BLaER1 (cell line): ENCODE measurements around the gene RNF5.

Source experiments
- H3K27ac ChIP-seq: shearing (Covaris generic); formaldehyde crosslinking; 2 replicates; pipeline ENCODE4 v1.8.1; 2022
- H3K27me3 ChIP-seq: shearing (Covaris generic); formaldehyde crosslinking; 2 replicates; pipeline ENCODE4 v1.8.1; 2022
- H3K36me3 ChIP-seq: shearing (Covaris generic); formaldehyde crosslinking; 2 replicates; pipeline ENCODE4 v1.8.1; 2022
- H3K4me1 ChIP-seq: shearing (Covaris generic); formaldehyde crosslinking; 2 replicates; pipeline ENCODE4 v1.8.1; 2022
- H3K4me2 ChIP-seq: shearing (Covaris generic); formaldehyde crosslinking; 2 replicates; pipeline ENCODE4 v1.8.1; 2022
- H3K4me3 ChIP-seq: shearing (Covaris generic); formaldehyde crosslinking; 2 replicates; pipeline ENCODE4 v1.8.1; 2022
- H3K9ac ChIP-seq: shearing (Covaris generic); formaldehyde crosslinking; 2 replicates; pipeline ENCODE4 v1.8.1; 2022
- H3K9me3 ChIP-seq: shearing (Covaris generic); formaldehyde crosslinking; 2 replicates; pipeline ENCODE4 v1.8.1; 2022
- H4K20me1 ChIP-seq: shearing (Covaris generic); formaldehyde crosslinking; 2 replicates; pipeline ENCODE4 v1.8.1; 2022
- Cebpa-rat ChIP-seq: shearing (Covaris generic); IDR thresholded peaks from 2 replicates; pipeline ENCODE4 v1.8.1; 2022

RNF5 gene

DNA sequence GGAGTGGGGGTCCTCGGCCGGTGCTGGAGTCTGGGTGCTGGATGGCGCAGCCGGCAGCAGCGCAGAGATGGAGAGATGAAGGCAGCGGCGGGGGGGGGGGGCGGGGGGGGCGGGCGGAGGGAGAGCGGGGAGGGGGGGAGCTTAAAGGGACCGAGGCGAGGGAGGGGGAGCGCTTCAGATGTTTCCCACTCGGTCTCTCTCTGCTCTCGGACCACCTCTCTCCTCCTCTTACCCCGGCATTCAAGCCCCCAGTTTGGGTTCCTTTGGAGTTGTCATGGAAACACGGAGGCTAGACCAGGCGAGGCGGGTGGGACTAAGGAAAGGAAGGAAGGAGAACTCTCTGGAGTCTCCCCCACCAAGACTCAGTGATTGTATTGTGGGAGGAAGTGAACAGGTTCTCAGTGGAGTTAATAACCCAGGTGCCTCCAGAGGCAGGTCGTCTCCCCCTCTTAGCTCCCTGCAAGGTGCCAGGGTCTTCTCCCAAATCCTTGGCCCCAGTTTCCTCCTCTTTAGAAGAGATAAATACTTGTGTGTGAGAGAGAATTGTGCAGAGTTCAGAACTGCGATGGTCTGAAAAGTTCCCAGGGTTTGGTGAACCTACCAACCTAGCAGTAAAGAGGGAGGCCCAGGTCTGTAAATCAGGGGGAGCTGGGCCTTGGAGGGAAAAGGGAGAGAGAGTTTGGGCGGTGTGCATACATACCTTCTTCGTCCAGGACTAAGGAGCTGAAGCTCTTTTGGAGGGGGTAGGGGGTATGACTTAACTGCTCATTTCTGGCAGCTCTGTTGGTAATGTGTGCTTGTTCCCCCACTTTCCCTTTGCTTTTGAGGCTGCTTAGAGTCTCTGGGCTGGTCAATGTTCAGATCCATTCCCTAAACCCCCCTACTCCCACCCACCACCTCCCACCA, 26.1 kb upstream of the RNF5 start, which contains the start of gene PRRT1:
PRRT1 (minus strand) TSS at position 77 of the 906 bp plus-strand sequence. CDS start 112 bp downstream, outside the sequence.
- H3K27me3 ChIP-seq = peaks cover 8% of the 10 kb centered on the region; the same call in 1 of the 2 replicates
- peak within 1 kb of the TSS; percentile 96 for H3K4me2 ChIP-seq
- TF ChIP-seq Cebpa-rat = no peak
- H3K4me1 ChIP-seq = peaks cover 29% of the 10 kb centered on the region
- H3K36me3 ChIP-seq = peaks cover 17% of the 10 kb centered on the region
- H3K4me3 ChIP-seq = no peak within 1 kb of the TSS
- peaks cover 7% of the 10 kb centered on the region for H3K9me3 ChIP-seq
- H3K9ac ChIP-seq = peak within 1 kb of the TSS; percentile 81; the same call in 1 of the 2 replicates
- H4K20me1 ChIP-seq = 0 out of 2 replicates have a peak, but pooled peaks cover 11% of the 10 kb centered on the region
- no peak within 1 kb of the TSS for H3K27ac ChIP-seq

- no peak for TF ChIP-seq Cebpa-rat
- peaks cover 29% of the 10 kb centered on the region for H3K4me1 ChIP-seq
- H3K4me2 ChIP-seq = peak overlapping the region; percentile 96
- peaks cover 8% of the 10 kb centered on the region; the same call in 1 of the 2 replicates for H3K27me3 ChIP-seq
- 0 out of 2 replicates have a peak, but pooled peaks cover 11% of the 10 kb centered on the region for H4K20me1 ChIP-seq
- H3K9ac ChIP-seq = peak overlapping the region; percentile 81
- peak overlapping the region; percentile 89 for H3K4me3 ChIP-seq
- peaks cover 7% of the 10 kb centered on the region for H3K9me3 ChIP-seq
- H3K27ac ChIP-seq = no peak overlapping the region
- peaks cover 25% of the 10 kb centered on the region for H3K36me3 ChIP-seq
These were observed 25.2 kb upstream of the RNF5 start for GRCh38 chr6:32152769-32153563.

DNA sequence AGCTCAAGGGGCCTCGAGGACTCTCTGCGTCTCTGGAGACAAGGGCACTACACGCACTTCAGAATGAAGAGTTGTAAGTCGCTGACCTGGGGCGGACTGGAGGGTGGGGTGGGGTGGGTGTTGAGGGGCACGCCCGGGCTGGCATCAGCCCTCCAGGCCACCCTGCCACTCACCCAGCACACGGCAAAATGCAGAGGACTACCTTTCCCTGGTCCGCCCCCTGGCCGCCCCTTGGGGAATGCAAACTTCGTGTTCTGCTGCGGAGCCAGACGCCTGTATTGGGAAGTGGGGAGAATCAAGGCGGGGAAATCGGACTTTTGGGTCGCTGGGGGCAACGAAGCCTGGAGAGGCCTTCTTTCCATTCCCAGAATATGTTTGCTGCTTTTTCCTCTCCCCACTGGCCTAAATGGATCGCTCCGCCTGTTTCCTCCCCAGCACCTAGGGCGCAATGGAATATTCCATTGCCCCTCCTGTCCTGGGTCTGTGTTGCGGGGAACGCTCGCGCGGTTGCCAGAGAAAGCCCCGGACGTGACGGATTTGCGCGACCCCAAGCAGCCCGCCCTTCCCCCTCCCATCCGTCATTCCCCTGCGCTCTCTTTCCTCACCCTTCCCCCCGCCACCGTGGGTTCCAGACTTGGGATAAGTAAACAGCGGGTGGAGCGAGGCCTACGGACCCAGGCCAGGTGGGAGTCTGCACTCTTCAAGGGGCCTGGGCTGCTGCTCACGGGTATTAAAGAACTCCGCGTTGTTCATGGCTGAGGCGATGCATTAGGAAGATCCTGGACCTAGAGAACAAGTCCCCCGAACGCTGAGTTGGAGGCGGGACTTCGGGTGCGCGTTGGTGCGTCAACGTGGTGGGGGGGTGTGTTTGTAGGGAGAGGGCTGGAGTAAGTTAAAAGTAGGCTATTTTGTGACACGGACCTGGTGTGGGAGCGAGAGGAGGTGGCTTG, 24.4 kb upstream of the RNF5 start, which contains the start of gene PPT2:
PPT2 (plus strand) TSS at position 578 of the 950 bp plus-strand sequence. CDS start 454 bp downstream, outside the sequence.
- peaks cover 3% of the 10 kb centered on the region for H3K9me3 ChIP-seq
- peaks cover 34% of the 10 kb centered on the region for H3K36me3 ChIP-seq
- H4K20me1 ChIP-seq = 0 out of 2 replicates have a peak, but pooled peaks cover 11% of the 10 kb centered on the region
- TF ChIP-seq Cebpa-rat = no peak
- H3K27me3 ChIP-seq = peaks cover under 1% of the 10 kb centered on the region; the same call in 1 of the 2 replicates
- H3K4me3 ChIP-seq = peak within 1 kb of the TSS; percentile 89
- peaks cover 36% of the 10 kb centered on the region for H3K4me1 ChIP-seq
- peak within 1 kb of the TSS; percentile 96 for H3K4me2 ChIP-seq
- H3K27ac ChIP-seq = peak within 1 kb of the TSS; percentile 78
- peak within 1 kb of the TSS; percentile 81 for H3K9ac ChIP-seq

GRCh38 chr6:32154514-32155161, 23.6 kb upstream of the RNF5 start:
- no peak for TF ChIP-seq Cebpa-rat
- peaks cover 39% of the 10 kb centered on the region for H3K36me3 ChIP-seq
- H3K27me3 ChIP-seq = no peaks in the 10 kb centered on the region
- peak overlapping the region; percentile 89 for H3K4me3 ChIP-seq
- peak overlapping the region; percentile 81 for H3K9ac ChIP-seq
- H3K4me2 ChIP-seq = peak overlapping the region; percentile 96
- no peaks in the 10 kb centered on the region for H3K9me3 ChIP-seq
- peaks cover 36% of the 10 kb centered on the region for H3K4me1 ChIP-seq
- H3K27ac ChIP-seq = peak overlapping the region; percentile 78
- 0 out of 2 replicates have a peak, but pooled peaks cover 11% of the 10 kb centered on the region for H4K20me1 ChIP-seq

DNA sequence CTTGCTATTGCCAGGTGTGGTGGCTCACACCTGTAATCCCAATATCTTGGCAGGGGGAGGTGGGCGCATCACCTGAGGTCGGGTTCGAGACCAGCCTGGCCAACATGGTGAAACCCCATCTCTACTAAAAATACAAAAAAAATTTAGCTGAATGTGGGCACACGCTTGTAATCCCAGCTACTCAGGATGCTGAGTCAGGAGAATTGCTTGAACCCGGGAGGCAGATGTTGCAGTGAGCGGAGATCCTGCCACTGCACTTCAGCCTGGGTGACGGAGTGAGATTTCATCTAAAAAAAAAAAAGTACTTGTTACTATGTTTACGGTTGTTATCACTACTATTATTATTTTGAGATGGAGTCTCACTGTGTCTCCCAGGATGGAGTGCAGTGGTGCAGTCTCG, 21.3 kb upstream of the RNF5 start:
- peaks cover 35% of the 10 kb centered on the region for H3K4me1 ChIP-seq
- H3K36me3 ChIP-seq = peaks cover 44% of the 10 kb centered on the region
- H3K4me3 ChIP-seq = no peak overlapping the region
- no peaks in the 10 kb centered on the region for H3K27me3 ChIP-seq
- 0 out of 2 replicates have a peak, but pooled peaks cover 11% of the 10 kb centered on the region for H4K20me1 ChIP-seq
- no peaks in the 10 kb centered on the region for H3K9me3 ChIP-seq
- H3K9ac ChIP-seq = no peak overlapping the region
- H3K27ac ChIP-seq = no peak overlapping the region
- TF ChIP-seq Cebpa-rat = no peak
- H3K4me2 ChIP-seq = no peak overlapping the region

GRCh38 chr6:32158052-32158451, 20.2 kb upstream of the RNF5 start:
- Histone ChIP-seq H3K4me1 (peaks cover 23% of the 10 kb centered on the region), H4K20me1 (0 out of 2 replicates have a peak, but pooled peaks cover 11% of the 10 kb centered on the region), H3K36me3 (peaks cover 56% of the 10 kb centered on the region), H3K27ac (no peak overlapping the region), H3K9ac (no peak overlapping the region), H3K4me2 (no peak overlapping the region), H3K4me3 (no peak overlapping the region), H3K27me3 (no peaks in the 10 kb centered on the region), H3K9me3 (no peaks in the 10 kb centered on the region)
- TF ChIP-seq Cebpa-rat = no peak

DNA sequence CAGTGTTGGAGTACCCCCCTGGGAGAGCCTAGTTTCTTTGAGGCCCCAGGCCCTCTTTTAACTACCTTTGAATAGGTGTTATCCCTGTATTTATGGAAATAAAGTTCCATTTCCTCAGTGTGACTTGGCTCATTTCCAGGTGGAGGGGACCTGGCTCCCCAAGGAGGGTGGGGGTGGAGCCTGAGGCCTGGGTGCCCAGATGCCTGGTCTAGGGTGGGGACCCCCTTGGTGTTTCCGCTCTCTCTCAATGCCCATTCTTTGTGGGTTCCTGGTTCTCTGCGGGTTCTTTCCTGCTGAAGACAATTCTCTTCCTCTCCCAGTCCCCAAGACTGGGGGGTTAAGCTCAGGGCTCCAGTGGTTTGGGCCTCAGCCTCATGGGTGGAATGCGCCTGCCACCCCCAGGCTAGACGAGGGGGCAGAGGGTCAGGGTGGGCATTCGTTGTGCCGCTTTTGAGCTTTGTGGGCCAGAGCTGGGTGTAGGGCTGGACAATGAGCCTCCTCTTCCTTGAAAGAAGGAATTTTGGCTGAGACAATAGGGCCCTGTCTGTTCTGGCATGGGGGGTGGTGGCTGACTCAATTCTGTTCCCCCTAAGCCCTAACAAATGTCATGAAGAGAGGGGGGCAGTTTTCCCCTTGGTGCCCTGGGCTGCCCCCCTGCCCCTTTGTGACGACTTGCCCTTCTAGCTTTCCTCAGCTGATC, 14.5 kb upstream of the RNF5 start:
- Histone ChIP-seq H3K4me1 (peaks cover 13% of the 10 kb centered on the region), H3K27ac (no peak overlapping the region), H3K9me3 (no peaks in the 10 kb centered on the region), H3K36me3 (peaks cover 73% of the 10 kb centered on the region), H4K20me1 (no peaks in the 10 kb centered on the region), H3K4me2 (no peak overlapping the region), H3K27me3 (no peaks in the 10 kb centered on the region), H3K9ac (no peak overlapping the region), H3K4me3 (no peak overlapping the region)
- no peak for TF ChIP-seq Cebpa-rat

DNA sequence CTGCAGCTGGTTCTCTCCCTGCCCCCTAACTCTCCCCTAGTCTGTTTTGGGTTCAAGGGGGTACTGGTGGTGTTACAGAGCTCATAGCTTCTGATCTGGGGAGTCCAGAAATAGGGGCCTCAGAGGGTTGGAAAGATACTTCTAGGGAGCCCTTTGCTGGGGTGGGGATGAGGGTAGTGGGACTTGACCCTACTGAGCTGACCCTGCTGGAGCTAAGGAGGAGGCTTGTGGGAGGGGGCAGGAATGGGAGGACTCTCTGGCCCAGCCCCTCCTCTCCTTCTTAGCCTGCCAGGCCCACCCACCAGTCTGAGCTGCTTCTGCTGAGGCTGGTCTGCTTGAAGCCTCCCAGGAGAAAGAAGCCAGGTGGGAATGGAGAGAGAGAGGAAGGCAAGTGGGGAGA, 13.9 kb upstream of the RNF5 start, which contains the start of gene EGFL8:
EGFL8 (plus strand) TSS at position 301 of the 400 bp plus-strand sequence. CDS start 1,571 bp downstream, outside the sequence.
- Histone ChIP-seq H3K4me1 (peaks cover 12% of the 10 kb centered on the region; the same call in 1 of the 2 replicates), H3K9ac (no peak within 1 kb of the TSS)

More for the DNA sequence above, 13.9 kb upstream of the RNF5 start, which contains the start of gene EGFL8:
- Histone ChIP-seq H3K36me3 (peaks cover 75% of the 10 kb centered on the region), H3K27me3 (no peaks in the 10 kb centered on the region), H4K20me1 (no peaks in the 10 kb centered on the region), H3K4me2 (no peak within 1 kb of the TSS), H3K27ac (no peak within 1 kb of the TSS), H3K4me3 (no peak within 1 kb of the TSS), H3K9me3 (no peaks in the 10 kb centered on the region)
- no peak for TF ChIP-seq Cebpa-rat
